22Rv1 (cell line): ENCODE results near the gene FBXL4.

Source experiments
- H3K27ac ChIP-seq: fragments of 450-650 bp; 2 replicates; pipeline ENCODE4 v1.5.1; 2017
- ZFX ChIP-seq: fragments of 450-650 bp; IDR thresholded peaks from 2 replicates; pipeline ENCODE4 v1.6.1; 2017; ENCODE audit warnings: antibody characterized with exemption, borderline replicate concordance
- TF ChIP-seq, protein P1 (sequence below): fragments of 450-650 bp; IDR thresholded peaks from 2 replicates; pipeline ENCODE4 v1.5.1; 2017; ENCODE audit warnings: mild to moderate bottlenecking

The FBXL4 gene

DNA sequence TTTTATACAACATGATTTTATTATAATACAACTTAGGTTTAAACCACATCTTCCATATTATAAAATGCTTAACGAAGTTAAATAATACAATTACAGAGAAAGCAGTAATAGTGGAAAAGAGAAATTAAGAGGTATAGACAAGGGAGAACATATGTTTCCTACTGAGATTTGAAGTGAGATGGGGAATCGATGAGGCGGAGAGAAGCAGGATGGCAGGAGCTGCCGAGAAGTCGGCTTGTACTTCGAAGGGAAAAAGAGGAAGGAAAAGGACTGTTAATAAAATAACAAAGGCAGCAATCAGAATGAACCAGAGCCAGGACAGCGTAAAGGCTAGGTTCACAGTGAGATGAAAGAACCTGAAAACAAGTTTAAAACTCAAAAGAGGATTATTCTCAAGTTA, 15.4 kb downstream of the FBXL4 start:
- no peak overlapping the region for H3K27ac ChIP-seq
- no peak for TF ChIP-seq ZFX
- TF ChIP-seq, protein P1, sequence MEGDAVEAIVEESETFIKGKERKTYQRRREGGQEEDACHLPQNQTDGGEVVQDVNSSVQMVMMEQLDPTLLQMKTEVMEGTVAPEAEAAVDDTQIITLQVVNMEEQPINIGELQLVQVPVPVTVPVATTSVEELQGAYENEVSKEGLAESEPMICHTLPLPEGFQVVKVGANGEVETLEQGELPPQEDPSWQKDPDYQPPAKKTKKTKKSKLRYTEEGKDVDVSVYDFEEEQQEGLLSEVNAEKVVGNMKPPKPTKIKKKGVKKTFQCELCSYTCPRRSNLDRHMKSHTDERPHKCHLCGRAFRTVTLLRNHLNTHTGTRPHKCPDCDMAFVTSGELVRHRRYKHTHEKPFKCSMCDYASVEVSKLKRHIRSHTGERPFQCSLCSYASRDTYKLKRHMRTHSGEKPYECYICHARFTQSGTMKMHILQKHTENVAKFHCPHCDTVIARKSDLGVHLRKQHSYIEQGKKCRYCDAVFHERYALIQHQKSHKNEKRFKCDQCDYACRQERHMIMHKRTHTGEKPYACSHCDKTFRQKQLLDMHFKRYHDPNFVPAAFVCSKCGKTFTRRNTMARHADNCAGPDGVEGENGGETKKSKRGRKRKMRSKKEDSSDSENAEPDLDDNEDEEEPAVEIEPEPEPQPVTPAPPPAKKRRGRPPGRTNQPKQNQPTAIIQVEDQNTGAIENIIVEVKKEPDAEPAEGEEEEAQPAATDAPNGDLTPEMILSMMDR = no peak

DNA sequence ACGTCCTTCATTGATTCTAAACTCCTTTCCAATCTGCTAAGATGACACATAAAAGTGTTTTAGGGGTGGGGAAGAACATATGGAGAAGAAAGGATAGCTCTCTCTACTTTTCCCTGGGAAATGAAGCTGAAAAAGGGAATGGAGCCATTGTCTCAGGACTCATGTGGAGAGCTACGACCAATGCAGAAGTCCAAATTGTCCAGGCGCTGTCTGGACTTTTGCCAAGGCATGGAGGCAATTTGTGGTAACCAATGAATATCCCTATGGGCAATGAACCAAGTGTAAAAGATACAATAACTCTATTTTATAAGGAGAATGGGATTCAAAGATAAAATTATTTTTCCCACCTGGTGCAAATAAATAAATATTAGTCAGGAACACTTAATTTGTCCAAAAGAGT, 16.1 kb downstream of the FBXL4 start:
- TF ChIP-seq ZFX = no peak
- TF ChIP-seq, protein P1 = no peak
- no peak overlapping the region for H3K27ac ChIP-seq

DNA sequence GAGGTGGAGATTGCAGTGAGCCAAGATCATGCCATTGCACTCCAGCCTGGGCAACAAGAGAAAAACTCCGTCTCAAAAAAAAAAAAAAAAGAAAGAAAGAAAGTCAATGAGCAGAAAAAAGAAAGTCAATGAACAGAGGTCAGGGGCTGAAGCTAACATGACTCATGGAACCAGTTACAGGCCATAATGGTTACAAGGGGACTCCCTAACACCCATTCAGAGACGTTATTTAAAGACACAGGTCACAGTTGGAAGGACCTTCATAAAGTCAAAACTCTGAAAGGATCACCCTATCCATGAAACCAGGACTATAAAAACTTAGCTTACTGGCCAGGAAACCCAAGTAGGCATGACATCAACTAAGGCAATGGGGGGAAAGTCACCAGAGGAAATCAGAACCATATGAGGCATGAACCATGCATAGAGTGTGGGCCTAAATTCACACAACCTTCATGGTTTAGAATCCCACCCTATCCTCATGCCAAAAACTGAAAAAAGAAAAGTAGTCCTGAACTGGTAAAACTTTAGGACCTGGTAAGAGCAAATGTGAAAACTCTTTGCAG, 18.2 kb downstream of the FBXL4 start:
- no peak for TF ChIP-seq ZFX
- TF ChIP-seq, protein P1 = no peak
- H3K27ac ChIP-seq = no peak overlapping the region

DNA sequence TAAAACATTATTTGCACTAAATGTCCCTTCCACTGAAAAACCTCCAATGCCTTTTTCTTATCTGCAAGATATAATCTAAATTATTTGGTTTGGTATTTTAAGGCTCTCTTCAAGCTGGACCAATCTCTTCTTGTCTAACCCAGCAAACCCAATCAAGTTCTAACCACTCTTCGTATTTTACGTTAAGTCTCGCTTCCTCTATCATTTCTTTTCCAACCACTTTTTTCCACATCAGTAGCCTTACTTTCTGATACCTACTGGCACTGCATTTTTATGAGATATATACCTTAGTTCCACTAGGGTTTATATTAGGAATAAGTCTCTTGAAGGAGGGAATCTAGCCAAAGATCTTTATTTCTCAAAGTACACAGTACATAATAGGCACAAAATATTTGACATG, 19.1 kb downstream of the FBXL4 start:
- TF ChIP-seq, protein P1 = no peak
- TF ChIP-seq ZFX = no peak
- no peak overlapping the region for H3K27ac ChIP-seq

DNA sequence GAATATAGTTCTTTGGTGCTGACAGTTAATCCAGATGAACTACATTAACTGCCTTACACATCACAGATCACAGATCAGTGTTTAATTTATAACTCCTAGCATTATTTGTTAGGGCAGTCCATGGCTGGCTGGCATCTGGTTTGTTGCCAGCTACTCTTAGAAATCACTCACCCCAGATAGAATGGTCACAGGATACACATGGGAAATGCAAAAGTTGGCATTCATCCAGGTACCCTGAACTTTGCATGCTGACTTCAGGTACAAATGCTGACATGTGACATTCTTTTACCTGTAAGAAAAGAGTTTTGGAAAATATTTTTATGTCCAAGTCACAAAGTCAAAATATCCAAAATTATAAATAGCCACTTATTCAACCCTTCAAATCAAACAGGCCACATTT, 20.2 kb downstream of the FBXL4 start:
- no peak overlapping the region for H3K27ac ChIP-seq
- TF ChIP-seq, protein P1 = no peak
- no peak for TF ChIP-seq ZFX

DNA sequence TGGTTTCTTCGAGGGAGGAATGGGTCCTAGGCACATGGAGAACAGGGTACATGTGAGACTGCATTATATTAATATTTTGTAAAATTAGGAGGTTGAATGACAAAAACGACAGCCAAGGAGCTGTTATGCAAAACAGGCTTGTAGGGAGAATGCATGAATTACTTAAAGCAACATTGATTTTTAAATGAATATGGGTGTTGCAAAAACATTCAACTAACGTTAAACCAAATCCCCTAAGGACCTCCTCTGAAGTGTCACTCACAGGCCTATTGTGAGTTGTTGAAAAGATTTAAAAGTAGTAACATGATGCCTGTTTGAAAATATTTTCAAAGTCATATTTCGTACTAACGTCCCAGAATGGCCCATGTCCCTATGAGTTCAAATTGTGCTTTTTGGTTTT, 21.9 kb downstream of the FBXL4 start:
- no peak overlapping the region for H3K27ac ChIP-seq
- TF ChIP-seq, protein P1 = no peak
- TF ChIP-seq ZFX = no peak

DNA sequence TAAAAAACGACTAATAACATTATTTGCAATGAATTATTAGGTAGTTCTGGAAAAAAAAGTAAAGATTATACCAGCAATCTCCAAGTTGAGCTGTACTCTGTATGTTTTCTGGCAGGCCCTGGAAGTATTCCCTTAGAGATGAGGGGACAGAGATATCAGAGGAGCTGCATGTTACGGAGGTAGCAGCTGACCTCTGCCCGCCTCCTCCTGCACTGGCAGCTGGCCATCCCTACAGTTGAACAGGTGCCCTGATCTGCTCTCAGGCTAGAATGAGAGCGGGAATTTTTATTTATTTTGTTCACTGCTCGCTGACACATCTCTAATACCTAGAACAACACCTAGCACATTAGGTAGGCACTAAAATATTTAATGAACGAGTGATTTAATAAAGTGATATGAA, 23.1 kb downstream of the FBXL4 start:
- no peak for TF ChIP-seq ZFX
- TF ChIP-seq, protein P1 = no peak
- H3K27ac ChIP-seq = no peak overlapping the region
